Non-pigmented ciliary epithelial cell (primary cell): ENCODE measurements around the gene CNTNAP1.
"Not testable (repeated sequence)": the region's sequence is repeated elsewhere in the genome, so short reads cannot be mapped to it uniquely, and the experiment has no call there.

Experiments
- DNase-seq: peaks from one replicate; pipeline ENCODE4 v3.0.0-alpha.2; 2010; ENCODE audit warnings: low read depth

The CNTNAP1 gene

DNA sequence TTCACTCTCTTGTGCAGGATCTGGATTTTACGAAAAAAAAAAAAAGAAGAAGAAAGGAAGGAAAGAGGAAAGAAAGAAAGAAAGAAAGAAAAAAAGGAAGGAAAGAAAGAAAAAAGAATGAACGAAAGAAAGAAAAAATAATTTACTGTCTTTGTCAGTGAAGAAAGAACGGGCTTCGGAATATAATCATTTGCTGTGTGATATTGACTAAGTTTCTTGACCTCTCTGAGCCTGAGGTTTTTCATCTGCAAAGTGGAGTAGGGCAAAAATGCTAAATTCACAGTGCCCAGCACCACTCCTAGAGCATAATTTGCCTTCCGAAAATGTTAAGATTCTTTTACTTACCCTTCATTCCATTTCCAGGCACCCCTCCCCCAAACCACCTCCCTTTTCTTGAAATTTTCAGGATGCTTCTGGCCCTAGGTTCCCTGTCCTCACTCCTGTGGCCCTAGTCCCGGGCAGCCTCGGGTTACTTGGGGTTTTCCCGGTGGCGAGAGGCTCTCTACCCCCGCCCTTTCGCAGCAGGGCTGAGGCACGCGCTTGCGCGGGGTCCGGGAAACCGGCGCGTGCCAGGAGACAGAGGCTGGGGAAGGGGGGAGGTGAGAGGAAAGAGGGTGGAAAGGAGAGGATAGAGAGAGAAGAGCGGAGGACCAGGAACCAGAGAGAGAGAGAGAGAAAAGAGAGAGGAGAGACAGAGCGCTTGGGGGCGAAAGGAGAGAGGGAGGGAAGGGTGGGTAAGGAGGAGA lies at the start of gene CNTNAP1:
CNTNAP1 (plus strand) TSS at position 556 of the 746 bp plus-strand sequence. CDS start 299 bp downstream, outside the sequence.
- no peak for DNase-seq

DNA sequence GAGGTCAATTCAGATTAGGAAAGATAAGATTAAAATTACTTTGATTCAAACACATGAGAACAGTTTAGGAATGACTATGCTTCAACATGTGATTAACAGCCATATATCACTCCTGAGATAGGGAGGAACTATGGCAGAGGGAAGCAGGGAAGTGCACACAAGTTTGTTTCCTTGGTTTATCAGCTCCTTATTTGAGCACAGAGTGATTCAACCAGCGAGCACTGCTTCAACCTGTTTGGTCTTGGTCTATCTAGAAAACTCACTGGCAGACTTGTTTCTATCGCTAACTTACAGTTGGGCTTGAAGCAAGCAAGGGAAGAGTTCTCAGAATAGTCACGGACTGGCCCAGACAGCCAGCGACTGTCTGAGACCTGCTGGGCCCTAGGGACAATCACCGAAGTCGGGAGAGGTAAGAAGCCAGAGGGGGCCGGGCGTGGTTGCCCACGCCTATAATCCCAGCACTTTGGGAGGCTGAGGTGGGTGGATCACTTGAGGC lies 49.3 kb upstream of the CNTNAP1 start:
- no peak for DNase-seq

DNA sequence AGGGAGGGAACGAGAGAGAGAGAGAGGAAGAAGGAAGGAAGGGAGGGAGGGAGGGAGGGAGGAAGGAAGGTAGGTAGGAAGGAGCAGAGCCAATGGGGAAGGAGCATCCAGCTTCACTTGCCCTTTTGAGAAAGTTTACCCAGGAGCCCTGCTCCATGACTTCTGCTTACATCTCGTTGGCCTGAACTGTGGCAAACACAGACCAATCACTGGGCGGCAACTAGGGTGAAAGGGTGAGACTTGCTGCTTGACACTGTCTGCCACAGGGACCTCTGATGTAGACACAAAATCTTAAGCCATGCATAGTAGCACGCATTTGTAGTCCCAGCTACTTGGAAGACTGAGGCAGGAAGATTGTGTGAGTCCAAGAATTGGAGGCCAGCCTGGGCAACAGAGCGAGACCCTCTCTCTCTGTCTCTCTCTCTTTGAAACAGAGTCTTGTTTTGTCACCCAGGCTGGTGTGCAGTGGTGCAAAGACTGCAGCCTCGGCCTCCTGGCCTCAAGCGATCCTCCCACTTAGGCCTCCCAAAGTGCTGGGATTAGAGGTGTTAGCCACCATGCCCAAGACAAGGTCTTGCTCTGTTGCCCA lies 42.7 kb upstream of the CNTNAP1 start:
- no peak for DNase-seq

DNA sequence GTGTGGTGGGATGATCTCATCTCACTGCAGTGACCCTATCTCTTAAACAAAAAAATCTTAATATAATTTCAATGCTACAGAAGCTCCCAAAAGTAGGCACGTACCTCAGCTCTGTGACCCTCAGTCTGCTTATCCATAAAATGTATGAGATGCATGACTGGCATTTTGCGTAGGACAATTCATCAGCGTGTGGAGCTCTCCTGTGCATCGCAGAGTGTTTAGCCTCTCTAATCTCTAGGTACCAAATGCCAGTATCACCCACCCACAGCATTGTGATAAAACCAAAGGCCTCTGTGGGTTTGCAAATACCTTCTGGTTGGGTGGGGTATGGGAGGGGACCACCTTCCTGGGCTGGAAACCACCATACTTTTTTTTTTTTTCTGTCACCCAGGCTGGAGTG lies 42.2 kb upstream of the CNTNAP1 start:
- DNase-seq: no peak

DNA sequence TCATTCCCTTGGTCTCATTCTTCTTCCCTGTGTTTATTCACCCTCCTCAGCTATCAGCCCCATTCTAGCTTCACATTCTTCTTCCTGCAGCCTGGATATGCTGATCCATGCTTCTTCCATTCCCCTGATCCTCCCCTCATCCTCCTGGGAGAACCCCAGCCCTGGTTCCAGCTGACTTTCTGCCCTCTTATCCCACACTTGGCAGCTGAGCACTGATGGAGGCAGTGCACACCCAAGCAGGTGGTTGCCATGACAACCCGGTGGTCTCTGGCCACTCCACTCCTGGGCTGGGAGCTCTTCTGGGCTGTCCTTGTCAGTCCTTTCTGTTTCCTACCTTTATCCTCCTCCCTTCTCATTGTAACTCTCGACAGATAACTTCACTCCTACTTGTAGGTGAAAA lies 40.0 kb upstream of the CNTNAP1 start:
- no peak for DNase-seq

DNA sequence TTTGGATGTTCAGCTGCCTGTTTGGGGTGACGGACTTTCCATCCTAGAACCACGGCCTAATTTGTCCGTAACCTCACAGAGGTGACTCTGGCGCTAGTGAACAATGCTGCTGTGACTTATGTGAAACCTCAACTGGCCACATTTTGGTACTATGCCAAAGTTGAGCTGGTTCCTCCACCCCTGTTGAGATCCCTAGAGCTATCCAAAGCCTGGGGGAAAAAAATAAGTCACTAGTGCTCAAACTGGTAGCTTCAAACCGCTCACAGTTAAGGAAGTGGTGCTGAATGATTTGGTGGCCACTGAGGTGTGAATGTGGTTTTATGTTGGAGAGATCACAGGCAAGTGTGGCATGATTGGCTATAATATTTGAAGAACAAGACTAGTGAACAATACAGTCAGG lies 34.6 kb upstream of the CNTNAP1 start:
- DNase-seq: no peak

DNA sequence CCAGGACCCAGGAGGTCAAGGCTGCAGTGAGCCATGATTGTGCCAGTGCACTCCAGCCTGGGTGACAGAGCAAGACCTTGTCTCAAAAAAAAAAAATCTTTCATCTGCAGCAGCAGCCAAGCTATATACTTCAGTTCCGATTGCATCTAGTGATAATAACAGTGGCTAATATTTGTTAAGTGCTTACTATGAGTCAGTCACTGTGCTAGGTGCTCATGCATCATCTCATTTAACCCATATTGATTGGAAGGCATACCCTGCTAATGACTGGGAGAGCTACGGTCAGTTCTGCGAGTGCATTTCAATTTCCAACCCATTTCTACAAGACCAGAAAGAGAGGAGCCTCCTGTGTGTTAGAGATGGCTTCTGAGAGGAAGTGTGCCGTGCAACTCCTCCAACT lies 30.9 kb upstream of the CNTNAP1 start:
- no peak for DNase-seq

DNA sequence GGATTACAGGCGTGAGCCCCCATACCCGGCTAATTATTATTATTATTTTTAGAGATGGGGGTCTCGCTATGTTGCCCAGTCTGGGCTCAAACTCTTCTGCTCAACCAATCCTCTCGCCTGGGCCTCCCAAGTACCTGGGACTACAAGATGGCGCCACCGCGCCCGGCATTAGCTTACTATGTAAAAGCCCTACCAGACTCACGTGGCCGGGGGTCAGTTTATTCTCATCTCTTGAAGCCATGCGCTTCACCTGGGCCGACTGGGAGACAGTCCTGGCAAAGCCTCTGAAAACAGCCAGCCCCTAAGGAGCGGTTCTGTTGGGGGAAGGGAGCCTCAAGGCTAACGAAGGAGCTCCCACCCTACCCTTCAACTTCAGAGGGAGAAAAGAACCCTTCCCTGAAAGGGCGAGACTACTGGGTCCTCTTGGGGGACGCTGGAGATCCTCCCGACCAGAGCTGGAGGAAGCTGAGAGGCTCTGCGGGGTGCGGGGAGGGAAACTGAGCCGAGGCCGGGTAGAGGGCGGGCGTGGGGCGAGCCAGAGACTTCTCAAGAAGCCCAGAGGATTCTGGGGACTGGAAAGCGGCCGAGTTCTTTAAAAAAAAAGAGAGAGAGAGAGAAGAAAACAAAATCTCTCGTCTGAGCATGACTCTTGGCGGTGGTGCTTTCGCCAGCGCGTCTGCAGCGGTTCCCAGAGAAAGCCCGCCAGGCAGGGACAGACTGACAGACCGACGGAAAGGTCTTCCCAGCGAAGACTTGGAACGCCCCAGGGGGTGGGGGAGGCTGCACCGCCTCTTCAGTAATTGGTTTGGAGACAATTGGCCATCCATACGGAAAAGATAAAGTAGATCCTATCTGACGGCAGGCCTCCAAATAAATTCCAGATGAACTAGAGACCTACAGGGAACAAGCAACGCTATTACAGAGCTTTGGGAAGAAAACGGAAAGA lies 28.9 kb upstream of the CNTNAP1 start:
- no peak for DNase-seq

DNA sequence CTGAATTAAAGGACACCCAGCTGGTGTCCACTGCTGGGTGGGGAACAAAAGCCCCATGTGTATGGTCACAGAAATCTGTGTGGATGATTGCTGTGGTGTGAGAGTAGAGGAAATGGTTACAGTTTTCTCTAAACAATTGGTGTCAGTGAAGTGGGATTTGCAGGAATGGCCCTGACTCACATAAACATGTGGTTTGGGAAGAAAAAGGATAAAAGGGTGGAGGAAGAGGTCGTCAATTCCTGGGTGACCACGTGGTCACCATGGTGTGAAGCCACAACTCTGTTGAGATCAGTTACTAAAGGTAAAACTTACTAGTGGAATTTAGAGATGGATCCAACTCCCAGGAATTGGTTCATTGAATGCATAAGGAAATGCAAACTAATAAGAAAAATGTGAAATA lies 26.8 kb upstream of the CNTNAP1 start:
- DNase-seq: no peak

DNA sequence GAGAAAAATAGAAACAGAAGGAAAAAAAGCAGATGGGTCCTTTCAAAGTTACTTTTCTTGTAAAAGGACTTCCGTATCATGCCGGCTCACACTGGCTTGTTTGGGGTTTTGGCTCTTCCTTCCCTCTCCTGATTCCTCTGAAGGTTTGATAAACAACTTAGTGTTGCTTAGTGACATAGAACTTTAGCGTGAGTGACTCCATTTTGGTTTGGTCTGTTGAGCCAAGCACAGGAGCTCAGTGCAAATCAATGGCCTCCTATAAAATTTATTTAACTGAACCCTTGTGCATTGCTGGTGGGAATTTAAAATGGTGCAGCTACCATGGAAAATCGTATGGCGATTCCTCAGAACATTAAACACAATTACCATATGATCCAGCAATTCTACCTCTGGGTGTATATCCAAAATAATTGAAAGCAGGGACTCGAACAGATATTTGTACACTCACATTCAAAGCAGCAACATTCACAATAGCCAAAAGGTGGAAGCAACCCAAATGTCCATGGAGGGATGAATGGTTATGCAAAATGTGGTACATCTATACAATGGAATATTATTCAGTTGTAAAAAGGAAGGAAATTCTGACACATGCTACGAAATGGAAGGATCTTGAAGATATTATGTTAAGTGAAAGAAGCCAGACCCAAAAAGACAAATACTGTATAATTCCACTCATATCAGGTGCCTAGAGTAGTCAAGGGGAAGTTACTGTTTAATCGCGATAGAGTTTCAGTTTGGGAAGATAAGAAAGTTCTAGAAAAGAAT lies 24.3 kb upstream of the CNTNAP1 start:
- no peak for DNase-seq

DNA sequence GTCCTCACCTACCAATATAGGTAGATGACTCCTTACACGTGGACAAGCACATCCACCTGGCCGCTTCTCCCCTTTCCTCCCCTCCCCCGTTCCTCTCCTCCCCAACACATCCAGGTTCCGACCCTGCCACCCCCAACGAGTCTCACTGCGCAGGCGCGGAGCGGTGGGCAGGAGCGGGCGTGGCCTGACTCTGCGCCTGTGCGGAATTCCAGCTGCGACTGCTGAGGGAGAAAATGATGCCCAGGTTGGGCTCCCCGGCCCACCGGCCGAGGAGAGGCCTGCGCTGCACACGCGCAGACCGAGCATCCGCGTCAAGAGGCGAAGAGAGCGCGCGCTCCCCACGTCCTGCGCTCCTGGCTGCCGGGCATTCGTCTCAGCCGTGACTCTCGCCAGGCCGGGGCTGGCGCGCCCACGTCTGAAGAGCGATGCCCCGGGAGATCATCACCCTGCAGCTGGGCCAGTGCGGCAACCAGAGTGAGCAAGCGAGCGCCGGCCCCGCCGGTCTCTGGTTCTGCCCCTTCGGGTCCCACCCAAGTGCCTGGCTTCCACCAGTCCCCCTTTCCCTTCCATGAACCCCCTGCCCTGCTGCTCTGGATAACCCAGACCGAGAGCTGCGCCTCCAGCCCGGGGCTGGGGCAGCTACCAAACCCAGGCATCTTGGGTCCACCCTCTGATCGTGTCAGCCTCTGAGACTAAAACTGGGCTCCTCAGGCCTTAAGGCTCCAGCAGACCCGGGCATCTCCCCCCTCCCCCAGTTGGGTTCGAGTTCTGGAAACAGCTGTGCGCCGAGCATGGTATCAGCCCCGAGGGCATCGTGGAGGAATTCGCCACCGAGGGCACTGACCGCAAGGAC lies 23.0 kb upstream of the CNTNAP1 start, which contains the start of gene TUBG2:
TUBG2 (plus strand) TSS at position 206 of the 853 bp plus-strand sequence; CDS start at position 426, 220 bp downstream.
- no peak for DNase-seq

DNA sequence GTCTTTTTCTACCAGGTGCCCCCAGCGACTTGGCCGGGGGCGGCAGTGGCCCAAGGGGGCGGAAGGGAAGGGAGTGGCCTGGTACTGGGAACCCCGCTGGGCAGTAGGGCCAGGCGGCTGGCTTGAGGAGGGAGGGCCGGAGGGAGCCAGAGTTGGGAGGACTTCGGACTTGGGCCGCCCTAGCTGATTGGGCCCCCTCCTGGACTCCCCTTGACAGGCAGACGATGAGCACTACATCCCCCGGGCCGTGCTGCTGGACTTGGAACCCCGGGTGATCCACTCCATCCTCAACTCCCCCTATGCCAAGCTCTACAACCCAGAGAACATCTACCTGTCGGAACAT lies 22.4 kb upstream of the CNTNAP1 start:
- DNase-seq: not testable (repeated sequence)

DNA sequence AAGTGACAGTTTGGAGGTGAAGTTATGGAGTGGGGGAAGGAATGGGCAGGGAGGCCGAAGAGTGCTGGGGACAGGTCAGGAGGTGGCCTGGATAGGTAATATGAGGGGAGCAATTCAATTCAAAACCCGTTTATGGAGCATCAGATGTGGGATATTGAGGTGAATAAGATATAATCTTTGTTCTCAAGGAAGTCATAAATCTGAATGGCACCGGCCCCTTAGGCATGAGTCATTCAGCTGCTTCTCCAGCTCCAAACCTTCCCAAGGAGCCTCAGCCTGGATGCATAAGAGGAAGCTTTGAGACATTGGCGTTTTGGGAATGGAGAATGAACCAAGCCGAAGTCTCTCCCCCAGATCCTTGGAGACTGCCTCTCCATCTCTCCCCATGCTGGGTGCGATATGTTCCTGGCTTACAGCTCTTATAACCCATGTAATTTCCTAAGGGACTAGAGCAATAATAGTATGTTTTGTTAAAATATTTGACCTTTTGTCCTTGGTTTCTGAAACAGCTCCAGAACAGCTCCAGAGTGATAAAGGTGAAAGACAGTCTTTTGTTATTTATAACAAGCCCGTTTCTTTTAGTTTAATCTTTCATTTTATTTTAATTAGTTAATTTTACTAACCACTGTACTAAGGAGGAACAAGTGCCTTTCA lies 21.5 kb upstream of the CNTNAP1 start:
- no peak for DNase-seq

DNA sequence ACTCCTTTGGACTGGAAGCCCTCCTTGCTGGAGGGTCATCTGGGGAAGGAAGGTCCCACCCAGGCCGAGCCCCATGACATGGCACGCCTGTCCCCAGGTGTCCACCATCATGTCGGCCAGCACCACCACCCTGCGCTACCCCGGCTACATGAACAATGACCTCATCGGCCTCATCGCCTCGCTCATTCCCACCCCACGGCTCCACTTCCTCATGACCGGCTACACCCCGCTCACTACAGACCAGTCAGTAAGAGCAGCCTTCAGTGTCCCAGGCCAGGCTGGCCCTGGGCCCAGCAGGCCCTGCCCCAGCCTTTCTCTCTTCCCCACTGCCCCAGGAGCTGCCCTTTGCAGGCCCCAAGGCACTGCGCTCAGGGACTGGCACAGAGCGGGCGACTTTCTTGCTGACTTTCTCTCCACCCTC lies 16.7 kb upstream of the CNTNAP1 start:
- no peak for DNase-seq

DNA sequence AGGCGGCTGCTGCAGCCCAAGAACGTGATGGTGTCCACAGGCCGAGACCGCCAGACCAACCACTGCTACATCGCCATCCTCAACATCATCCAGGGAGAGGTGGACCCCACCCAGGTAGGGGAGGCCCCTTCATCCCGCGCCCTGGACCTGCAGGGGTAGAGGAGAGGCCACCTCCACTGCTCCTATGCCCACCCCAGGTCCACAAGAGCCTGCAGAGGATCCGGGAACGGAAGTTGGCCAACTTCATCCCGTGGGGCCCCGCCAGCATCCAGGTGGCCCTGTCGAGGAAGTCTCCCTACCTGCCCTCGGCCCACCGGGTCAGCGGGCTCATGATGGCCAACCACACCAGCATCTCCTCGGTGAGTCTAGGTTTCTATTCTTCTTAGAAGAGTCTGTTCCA lies 16.2 kb upstream of the CNTNAP1 start:
- not testable (repeated sequence) for DNase-seq

DNA sequence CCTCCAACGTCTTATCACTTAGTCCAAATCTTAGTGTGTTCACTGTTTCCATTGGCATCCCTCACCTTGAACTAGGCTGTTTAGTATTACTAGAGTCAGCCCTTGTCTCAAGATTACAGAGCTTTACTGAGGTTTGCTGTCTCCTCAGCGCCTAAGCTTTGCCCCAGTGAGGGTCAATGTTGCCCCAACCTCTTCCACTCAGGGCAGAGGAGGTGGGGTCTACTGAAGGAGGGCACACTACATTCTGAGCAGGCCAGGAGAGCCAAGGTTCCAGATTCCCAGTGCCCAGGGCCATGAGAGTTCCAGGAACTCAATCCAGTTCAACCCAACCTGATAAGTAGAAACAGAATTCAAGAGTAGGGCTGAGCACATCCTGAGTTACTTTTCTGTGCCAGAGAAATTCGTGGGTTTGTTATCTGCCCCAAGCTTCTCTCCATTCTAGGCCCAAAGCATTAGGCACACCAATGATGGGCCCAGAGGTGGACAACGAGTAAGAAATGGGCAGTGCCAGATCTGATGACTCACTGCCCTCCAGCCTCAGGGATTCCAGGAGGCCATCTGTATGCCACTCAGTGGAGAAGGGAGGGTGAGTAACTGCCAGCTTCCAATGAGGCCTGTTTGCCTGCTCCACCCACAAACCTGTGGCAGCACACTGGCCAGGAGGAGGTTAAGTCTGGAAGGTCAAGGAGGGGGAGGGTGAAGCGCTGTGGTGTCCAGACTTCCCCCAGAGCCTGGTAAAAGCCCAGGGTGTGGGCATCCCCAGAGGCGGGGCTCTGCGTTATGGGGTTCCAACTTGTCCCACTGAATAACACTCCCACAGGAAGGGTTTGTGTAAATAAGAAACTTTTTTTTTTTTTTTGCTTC lies 15.0 kb upstream of the CNTNAP1 start:
- DNase-seq: no peak

DNA sequence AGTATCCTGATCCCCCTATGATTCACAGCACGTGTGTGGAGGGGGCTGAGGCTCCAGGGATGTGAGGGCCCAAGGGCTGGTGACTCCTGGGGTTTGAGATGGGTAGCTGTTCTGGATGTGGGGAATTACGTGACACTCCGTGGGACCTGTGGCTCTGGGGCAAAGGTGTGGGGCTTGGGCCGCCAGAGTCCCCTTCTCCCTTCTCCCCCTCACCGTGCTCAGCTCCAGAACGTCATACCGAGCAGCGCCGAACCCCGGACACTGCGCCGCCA lies 12.7 kb upstream of the CNTNAP1 start:
- DNase-seq: no peak

DNA sequence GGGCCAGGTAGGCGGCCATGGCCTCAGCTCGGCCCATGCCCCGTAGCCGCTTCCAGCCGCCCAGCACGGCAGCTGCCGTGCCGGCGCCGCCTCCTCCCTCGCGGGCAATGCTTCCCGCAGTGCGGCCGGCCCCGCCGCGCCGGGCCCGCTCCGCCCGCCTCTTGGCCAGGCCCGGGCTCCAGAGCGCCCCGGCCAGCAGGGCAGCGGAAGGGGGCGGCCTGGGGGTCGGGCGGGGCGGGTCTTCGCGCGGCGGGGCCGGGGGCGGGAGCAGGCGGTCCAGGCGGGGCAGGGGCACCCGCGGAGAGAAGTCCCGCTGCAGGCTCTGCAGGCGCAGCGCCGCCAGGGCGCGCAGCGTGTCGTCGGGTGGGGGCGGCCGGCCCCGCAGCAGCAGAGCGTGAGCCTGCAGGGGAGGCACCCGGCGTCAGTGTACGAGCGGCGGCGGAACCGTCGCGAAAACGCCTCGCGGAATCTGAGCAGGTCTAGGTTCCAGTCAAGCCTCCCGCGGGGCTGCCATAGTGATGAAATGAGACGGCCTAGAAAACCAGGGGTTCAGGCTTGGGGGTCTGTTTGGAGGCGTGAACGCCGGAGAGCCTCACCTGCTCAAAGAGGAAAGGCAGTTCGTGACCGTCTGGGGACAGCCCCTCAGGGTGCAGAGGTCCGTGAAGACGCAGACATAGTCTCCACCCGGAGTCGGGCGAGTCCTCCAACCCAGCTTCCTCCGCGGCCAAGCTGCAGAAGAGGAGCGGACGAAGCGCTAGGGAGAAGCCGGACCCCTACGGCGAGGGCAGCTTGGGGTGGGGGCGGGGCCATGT lies 12.1 kb upstream of the CNTNAP1 start:
- no peak for DNase-seq
